Common myeloid progenitor, CD34-positive (primary cell): ENCODE data around the gene PROM2.

Experiments used
- CTCF ChIA-PET: fragments of 350-600 bp; sonication (Branson Sonifier 250); formaldehyde crosslinking; loops from one replicate; lab custom pipeline; 2021; ENCODE audit warnings: antibody characterized with exemption; lab: Charles Lee
- POLR2A ChIA-PET: fragments of 350-600 bp; sonication (Branson Sonifier 250); formaldehyde crosslinking; loops from one replicate; lab custom pipeline; 2021; ENCODE audit warnings: antibody characterized with exemption; lab: Charles Lee
- DNase-seq, 3 donors: peaks; one replicate each; pipeline versions ENCODE4 v3.0.0 to v3.0.0-alpha.2; 2013
- H3K27ac ChIP-seq, 2 experiments: 1 replicate in 1 of 2; 2 replicates in 1 of 2; pipeline ENCODE4 v1.7.0; 2013; ENCODE audit warnings: inconsistent platforms in 2 of 2, low read length in 2 of 2, mild to moderate bottlenecking in 2 of 2, low read depth in 1 of 2, moderate library complexity in 1 of 2; ENCODE audit not compliant: severe bottlenecking in 2 of 2, insufficient read depth in 1 of 2, poor library complexity in 1 of 2
- H3K27me3 ChIP-seq, 5 experiments: replicated peaks in 2 of 5; 1 replicate in 3 of 5; 2 replicates in 2 of 5; pipeline versions ENCODE4 v1.6.1 to v1.7.0; 2013; ENCODE audit warnings: low read length in 4 of 5, mild to moderate bottlenecking in 2 of 5, moderate library complexity in 2 of 5, inconsistent platforms in 1 of 5; ENCODE audit not compliant: insufficient read depth in 5 of 5, control insufficient read depth in 4 of 5
- H3K36me3 ChIP-seq, 4 experiments: 1 replicate in 2 of 4; 2 replicates in 2 of 4; pipeline versions ENCODE4 v1.6.1 to v1.7.0; 2013; ENCODE audit warnings: low read length in 3 of 4, control low read depth in 1 of 4, mild to moderate bottlenecking in 1 of 4; ENCODE audit not compliant: control insufficient read depth in 4 of 4, insufficient read depth in 4 of 4
- H3K4me1 ChIP-seq, 4 experiments: 1 replicate in 3 of 4; 2 replicates in 1 of 4; pipeline versions ENCODE4 v1.6.1 to v1.7.1; 2013; ENCODE audit warnings: low read length in 3 of 4, mild to moderate bottlenecking in 3 of 4, control low read depth in 1 of 4, inconsistent platforms in 1 of 4, moderate library complexity in 1 of 4; ENCODE audit not compliant: control insufficient read depth in 4 of 4, insufficient read depth in 4 of 4; ENCODE audit errors: control extremely low read depth in 1 of 4
- H3K4me3 ChIP-seq, 7 experiments: 1 replicate in 4 of 7; 2 replicates in 3 of 7; pipeline versions ENCODE4 v1.5.1 to v1.7.0; 2013; ENCODE audit warnings: mild to moderate bottlenecking in 7 of 7, low read length in 6 of 7, moderate library complexity in 6 of 7, inconsistent platforms in 2 of 7, low read depth in 2 of 7, control low read depth in 1 of 7; ENCODE audit not compliant: insufficient read depth in 4 of 7, control insufficient read depth in 1 of 7; ENCODE audit errors: extremely low read depth in 1 of 7
- H3K9me3 ChIP-seq, 5 experiments: 1 replicate in 4 of 5; 2 replicates in 1 of 5; pipeline versions ENCODE4 v1.6.1 to v1.7.1; 2013; ENCODE audit warnings: low read length in 4 of 5, mild to moderate bottlenecking in 2 of 5, inconsistent platforms in 1 of 5, low read depth in 1 of 5, moderate library complexity in 1 of 5; ENCODE audit not compliant: control insufficient read depth in 4 of 5, insufficient read depth in 2 of 5; ENCODE audit errors: control extremely low read depth in 1 of 5
- WGBS: methylation state at CpG from one replicate; pipeline ENCODE4 v1.1.5; 2013; ENCODE audit not compliant: insufficient coverage; 5-methylcytosine and 5-hydroxymethylcytosine counted together

The PROM2 gene

DNA sequence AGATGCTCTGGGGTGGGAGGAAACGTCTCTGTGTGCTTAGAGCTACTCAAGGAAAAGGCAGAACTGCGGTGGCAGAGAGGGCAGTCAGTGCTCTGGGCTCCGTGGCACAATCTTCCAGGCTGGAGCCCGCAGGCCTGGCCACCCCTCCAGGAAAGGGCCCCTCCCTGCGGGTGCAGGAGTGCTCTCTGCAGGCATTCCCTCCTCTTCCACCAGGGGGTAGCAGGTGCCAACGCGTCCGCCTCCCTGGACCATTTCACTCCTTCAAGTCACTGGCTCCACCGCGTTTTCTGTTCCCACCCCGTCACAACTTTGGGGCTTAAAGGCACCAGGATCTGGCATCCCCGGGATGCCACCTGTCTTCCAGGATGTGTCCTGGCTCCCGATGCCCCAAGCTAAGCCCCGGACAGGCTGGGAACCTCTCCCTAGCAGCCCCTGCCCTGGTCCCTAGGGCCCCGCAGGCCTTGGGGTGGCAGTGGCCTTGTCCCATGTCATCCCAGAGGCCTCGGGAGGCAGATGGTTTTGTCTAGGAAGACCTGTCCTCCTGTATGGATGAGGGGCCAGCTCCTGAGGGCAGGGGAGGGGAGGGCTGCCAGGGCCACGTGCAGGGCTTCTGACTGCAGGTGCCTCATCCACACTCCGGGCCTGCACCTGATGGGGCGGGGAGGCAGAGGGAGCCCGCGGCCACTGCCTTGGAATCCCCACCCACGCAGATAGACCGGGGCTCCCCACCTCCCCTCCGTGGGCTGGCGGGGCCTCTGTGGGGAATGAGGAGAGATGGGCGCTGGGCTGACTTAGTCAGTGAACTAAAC is 49.3 kb downstream of the PROM2 start:
- WGBS = 86% methylated on average over 24 of the region's 26 CpGs
- peak in 2 of 3 donors; percentile 7 to 12 for DNase-seq

DNA sequence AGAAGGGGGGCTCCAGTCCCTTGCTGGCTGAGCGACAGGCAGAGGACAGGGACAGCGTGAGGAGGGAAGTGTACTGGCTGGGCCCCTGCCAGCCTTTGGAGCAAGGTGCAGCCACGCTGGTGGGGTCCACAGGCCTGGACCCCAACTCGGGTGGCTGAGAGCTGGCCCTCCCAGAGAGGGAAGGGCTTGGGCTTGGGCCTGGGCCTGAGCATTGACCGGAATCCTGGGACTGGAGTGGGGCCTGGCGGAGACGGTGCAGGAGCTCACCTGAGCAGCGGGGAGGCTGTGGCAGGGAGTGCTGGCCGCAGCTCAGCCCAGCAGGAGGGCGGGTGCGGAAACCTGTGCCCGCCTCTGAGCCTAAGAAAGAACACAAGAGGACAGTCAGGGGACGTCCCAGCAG is 50.8 kb downstream of the PROM2 start:
- H3K9me3 ChIP-seq = no peaks in the 10 kb centered on the region
- no peaks in the 10 kb centered on the region for H3K4me1 ChIP-seq
- WGBS = 97% methylated on average over 13 of the region's 13 CpGs
- no peak for DNase-seq
- H3K27me3 ChIP-seq = no peaks in the 10 kb centered on the region
- no peak overlapping the region for H3K27ac ChIP-seq
- POLR2A ChIA-PET = no interaction called here
- no peak overlapping the region for H3K4me3 ChIP-seq
- CTCF ChIA-PET = no interaction called here
- H3K36me3 ChIP-seq = no peaks in the 10 kb centered on the region

More for the DNA sequence above, 49.3 kb downstream of the PROM2 start:
- Histone ChIP-seq H3K27me3 (no peaks in the 10 kb centered on the region), H3K4me3 (no peak overlapping the region), H3K9me3 (no peaks in the 10 kb centered on the region), H3K36me3 (no peaks in the 10 kb centered on the region), H3K4me1 (no peaks in the 10 kb centered on the region), H3K27ac (no peak overlapping the region)
- ChIA-PET POLR2A (no interaction called here), CTCF (interaction anchor here (1.0 kb wide), 1 partner anchor 21 kb away, joined by 3 read pairs; no protein-coding TSS in a partner anchor)

- Histone ChIP-seq H3K4me1 (no peaks in the 10 kb centered on the region), H3K27ac (no peak overlapping the region), H3K36me3 (no peaks in the 10 kb centered on the region), H3K9me3 (no peaks in the 10 kb centered on the region), H3K4me3 (no peak overlapping the region), H3K27me3 (no peaks in the 10 kb centered on the region)
- POLR2A ChIA-PET = no interaction called here
- no peak for DNase-seq
- 97% methylated on average over 10 of the region's 10 CpGs for WGBS
- CTCF ChIA-PET = no interaction called here
Observed at GRCh38 chr2:95325590-95326432, 51.6 kb downstream of the PROM2 start.

DNA sequence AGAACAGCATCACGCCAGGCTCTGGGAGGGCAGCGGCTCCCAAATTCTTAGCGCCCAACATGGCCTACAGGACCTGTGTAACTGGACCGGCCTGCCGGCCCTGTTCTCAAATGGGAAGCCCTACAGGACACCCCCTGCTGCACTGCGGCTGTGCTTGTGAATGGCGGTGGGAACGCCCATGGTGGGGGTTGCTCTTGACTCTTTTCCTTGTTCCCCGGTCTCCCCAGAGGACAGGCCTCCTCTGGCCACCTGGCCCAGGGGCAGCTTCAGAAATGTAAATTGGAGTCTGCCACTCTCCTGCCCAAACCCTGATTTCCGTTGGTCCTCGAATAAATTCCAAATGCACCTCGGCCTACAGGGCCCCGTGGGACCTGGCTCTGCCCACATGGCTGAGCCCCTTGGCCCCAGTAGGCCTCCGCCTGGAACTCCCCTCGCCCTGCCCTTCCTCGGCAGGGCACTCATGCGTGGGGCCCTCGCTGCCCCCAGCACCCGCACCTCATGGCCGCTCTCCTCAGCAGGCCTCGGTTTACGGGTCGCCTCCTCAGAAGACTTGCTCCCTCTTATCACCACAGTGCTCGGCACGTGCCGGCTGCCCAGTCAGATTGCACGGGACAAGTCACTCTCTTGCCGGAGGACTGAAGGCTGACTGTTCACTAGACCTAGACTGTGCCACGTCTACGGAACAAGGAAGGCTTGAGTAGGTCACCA is 52.3 kb downstream of the PROM2 start:
- CTCF ChIA-PET = no interaction called here

GRCh38 chr2:95327861-95328260 is 53.6 kb downstream of the PROM2 start:
- no peaks in the 10 kb centered on the region for H3K4me1 ChIP-seq
- POLR2A ChIA-PET = no interaction called here

More for the DNA sequence above, 52.3 kb downstream of the PROM2 start:
- Histone ChIP-seq H3K4me3 (no peak overlapping the region), H3K27me3 (no peaks in the 10 kb centered on the region), H3K27ac (no peak overlapping the region), H3K4me1 (no peaks in the 10 kb centered on the region), H3K36me3 (no peaks in the 10 kb centered on the region), H3K9me3 (no peaks in the 10 kb centered on the region)
- WGBS = 98% methylated on average over 27 of the region's 30 CpGs
- DNase-seq = no peak
- POLR2A ChIA-PET = no interaction called here

GRCh38 chr2:95328358-95329125 is 54.3 kb downstream of the PROM2 start:
- H3K9me3 ChIP-seq = no peaks in the 10 kb centered on the region
- H3K4me1 ChIP-seq = no peaks in the 10 kb centered on the region
- no peaks in the 10 kb centered on the region for H3K36me3 ChIP-seq
- no peaks in the 10 kb centered on the region for H3K27me3 ChIP-seq
- POLR2A ChIA-PET = no interaction called here
- DNase-seq = no peak
- H3K4me3 ChIP-seq = no peak overlapping the region
- CTCF ChIA-PET = no interaction called here
- no peak overlapping the region for H3K27ac ChIP-seq
- 91% methylated on average over 12 of the region's 15 CpGs for WGBS

More at GRCh38 chr2:95327861-95328260, 53.6 kb downstream of the PROM2 start:
- no peak overlapping the region for H3K4me3 ChIP-seq
- no peaks in the 10 kb centered on the region for H3K36me3 ChIP-seq
- H3K27me3 ChIP-seq = no peaks in the 10 kb centered on the region
- no peak for DNase-seq
- CTCF ChIA-PET = no interaction called here
- H3K27ac ChIP-seq = no peak overlapping the region
- no peaks in the 10 kb centered on the region for H3K9me3 ChIP-seq
- WGBS = 100% methylated on average over 1 of the region's 7 CpGs
